Nucleus accumbens (tissue), 56 donors: ENCODE results near the gene VASN.

ENCODE experiments used
- DNase-seq, 56 donors: peaks; one replicate each; lab custom pipeline; 2025; lab: John Stamatoyannopoulos, UW

The VASN gene

DNA sequence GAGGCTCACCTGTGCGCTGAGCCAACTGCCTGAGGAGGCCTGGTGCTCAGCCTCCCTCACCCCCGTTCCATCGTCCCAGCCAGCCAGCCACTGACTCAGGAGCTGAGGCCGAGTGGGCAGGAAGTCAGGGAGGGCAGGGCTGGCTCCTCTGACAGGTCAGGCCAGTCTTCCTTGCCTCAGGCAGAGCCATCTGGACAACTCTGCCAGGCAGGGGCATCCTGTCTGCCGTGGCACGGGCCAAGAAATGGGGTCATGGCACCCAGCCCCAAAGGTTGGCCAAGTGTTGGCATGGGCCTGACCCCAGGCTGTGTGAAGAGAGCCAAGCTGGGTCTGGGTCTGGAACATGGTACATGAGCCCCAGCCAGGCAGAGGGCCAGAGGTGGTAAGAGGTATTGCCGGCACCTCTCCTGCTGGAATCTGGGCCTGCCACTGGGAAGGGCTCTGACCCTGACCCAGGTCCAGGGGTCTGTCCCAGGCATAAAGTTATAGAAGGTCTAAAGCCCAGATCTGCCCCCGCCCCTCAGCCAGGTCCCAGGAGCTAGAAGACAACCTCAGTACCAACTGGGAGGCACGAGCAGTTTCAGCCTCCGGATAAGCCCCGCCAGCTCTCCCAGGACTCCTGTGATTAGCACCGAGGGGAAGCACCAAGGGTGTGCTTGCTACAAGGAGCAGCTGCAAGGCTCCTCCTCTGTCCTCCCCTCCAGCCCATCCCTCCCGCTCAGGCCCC lies 2.5 kb upstream of the VASN start:
- no peak for DNase-seq

DNA sequence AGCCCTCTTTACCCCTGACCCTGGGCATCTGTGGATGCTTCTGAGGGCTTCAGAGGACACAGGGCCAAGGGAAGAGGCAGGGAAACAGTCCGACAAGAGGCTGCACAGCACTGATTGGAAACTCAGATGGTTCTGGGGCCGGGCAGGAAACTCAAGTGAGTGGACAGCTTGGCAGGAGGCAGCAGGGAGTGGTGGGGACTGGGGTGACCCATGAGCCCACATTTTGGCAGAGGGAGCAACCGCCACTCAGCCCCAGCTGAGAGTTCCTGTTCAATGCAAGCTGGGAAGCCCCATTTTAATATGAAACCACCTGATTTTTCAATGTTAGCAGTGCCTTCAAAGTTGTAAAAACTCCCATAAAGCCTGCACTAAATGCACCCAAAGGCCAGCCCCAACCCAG lies 1.5 kb upstream of the VASN start:
- no peak for DNase-seq

DNA sequence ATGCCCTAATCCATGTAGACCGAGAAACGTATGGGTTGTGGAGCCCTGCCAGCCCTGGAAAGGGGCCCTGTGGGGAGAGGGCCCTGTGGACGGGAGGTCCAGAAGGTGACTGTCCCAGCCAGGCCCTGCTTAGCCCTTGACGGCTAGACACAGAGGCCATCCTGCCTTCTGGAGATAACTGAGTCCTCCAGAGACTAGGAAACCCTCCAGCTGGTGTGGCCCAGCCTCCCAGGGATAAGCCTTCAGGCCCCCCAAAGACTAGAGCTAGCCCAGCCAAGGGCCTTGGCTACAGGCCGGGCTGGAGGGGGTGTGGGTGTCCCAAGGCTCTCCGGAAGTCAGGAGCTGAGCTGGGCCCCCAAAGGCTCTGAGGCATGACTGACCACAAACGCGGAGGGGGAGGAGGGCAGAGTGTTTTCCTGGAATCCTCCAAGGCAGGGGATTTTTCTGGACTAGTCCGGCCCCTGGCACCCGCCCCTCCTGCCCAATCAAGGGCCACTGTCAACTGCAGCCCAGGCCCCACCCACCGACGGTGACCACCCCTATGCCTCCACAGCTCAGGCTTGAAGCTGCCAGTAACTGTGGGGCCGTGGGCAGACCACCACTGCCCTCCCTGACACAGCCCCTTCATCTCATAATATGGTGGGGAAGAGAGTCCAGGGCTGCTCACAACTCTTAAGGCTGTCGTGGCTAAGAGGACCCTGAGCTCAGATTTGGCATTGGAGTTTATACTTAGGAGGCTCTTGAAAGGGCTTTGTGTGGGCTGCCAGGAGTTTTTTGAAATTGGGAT lies 885 bp upstream of the VASN start:
- DNase-seq, result peak in 21 of 56 donors; percentile 8 to 60 (median 31)

DNA sequence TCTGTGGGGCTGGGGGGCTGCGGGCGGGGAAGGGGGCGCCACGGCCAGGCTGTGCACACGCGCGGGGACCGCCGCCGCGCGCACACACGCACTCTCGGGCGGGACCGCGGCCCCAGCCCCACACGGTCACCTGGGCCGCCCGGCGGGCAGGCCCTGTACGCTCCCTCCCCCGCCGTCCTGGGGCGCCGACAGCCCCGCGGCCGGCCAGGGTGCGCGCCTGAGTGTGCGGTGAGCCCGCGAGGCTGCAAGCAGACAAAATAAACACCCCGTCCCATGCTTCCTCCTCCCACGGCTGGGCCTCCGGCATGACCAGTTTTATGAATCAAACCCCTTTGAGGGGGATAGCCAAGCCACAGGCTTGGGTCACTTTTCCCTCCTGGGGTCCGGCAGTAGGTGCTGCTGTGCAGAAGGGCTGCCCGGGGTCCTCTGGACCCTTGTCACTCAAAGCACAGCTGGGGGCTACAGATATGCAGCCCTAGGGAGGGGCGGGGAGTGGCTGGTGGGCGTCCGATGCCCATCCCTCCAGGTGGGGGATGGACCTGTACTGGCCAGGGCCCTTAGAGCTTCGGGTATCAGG lies 441 bp downstream of the VASN start:
- DNase-seq, result peak in 2 of 56 donors; percentile 41 to 57

DNA sequence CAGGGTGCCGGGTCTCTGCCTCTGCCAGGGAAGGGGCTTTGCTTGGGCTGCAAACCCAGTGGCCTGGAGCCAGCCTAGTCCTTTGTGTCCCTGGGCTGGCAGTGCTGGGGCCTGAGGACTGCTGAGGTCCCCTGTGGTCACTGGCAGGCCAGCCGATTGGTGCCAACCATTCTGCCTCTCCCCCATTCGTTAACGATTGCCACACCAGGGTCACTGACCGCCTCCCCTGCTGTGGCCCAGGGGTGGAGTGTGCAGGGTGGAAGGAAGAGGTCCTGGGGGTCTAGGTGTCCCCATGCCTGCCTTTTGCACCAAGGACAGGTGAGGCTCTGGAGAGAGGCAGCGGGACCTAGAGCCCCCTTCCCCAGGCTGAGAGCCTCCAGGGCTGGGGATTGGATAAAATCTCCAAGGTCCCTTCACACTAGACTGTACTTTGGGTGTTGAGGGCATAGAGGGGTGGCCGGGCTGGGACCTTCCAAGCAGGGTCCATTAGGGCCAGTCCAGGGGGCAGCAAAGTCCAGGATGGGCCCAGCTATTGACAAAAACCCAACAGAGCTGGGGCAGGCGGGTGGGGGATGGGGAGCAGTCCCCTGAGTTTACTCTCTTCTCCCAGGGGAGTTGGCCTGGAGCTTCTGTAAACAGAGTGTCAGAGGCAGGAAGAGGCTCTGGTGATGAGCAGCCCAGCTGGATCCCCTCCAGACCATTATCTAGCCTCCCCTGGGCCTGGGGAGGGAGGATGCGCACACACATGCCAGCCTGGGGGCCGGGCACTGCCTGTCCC lies 1.1 kb downstream of the VASN start:
- peak in 27 of 56 donors; percentile 8 to 52 (median 30) for DNase-seq

DNA sequence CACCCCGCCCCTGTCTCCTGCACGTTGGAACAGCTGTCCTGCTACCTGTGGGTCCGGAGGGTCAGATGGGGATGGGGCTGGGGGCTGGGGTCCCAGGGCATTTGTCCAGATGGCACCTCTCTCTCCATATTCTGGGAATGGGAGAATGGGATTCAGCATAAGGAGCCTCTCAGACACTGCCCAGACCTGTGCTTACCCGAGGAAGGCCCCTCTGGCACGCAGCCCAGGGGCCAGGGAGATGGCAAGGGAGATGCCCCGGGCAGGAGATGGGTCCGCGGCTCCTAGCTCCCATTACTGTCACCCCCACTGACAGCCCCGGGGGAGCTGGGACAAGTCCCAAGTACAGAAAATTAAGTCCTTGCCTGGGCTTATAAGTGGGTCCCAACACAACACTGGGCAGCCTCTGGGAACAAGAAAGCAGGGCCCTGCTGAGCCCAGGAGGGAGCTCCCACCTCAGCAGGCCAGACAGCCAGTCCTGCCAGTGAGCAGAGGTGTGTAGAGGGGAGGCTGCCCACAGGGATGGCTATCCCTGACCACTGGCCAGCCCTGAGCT lies 1.8 kb downstream of the VASN start:
- peak in 1 of 56 donors; percentile 18 for DNase-seq

DNA sequence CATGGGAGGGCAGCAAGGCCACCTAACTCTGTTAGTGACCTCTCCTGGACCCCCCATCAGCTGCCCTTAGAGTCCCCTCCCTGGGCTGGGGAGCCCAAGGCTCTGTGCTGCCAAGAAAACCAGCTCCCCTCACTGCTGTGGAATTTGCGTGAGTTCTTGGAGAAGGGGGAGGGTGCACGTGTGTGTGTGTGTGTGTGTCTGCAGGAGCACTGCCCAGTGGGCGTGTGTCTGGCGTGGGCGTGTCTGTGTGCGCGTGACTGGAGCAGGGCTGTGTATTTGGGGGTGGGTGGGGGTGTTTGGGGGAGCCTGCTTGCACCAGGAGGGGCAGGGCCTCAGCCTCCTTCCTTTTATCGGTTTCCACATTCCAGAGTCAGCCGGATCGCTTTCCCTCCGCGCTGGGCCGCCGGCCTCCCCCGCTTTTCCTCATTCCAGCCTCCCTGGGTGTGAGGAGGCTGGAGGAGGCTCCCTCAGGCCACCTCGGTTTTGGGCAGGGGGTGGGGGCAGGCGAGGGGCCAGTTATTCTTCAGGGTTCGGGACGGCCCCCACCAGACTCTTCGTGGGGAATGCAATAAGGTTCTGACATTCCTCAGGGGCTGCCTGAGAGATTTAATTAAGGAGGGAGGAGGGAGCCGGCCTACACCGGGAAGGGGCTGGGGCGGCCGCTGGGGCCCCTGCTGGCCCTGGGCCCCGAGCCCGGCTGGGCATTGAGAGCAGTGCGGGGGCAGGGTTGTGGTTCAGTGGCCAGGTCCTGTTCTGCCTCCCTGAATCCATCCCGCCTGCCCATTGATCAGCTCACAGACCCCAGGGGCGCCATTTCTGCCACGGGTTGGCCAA lies 2.5 kb downstream of the VASN start:
- peak in 35 of 56 donors; percentile 10 to 75 (median 39) for DNase-seq

DNA sequence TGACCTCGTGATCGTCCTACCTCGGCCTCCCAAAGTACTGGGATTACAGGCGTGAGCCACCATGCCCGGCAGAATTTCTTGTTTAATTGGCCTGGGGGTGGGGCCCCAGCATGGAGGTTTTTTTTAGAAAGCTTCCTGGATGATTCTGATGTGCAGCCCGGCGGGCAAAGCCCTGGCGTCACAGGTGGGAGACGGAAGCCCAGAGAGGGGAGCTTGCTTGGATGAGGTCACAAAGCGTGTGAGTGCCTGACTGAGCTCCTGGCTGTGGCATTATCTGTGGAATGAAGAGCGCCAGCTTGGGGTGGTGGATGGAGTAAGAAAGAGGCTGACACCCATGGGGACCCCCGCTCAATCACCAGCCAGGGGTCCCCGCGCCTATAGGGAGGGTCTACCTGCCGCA lies 4.1 kb downstream of the VASN start:
- DNase-seq, result no peak

DNA sequence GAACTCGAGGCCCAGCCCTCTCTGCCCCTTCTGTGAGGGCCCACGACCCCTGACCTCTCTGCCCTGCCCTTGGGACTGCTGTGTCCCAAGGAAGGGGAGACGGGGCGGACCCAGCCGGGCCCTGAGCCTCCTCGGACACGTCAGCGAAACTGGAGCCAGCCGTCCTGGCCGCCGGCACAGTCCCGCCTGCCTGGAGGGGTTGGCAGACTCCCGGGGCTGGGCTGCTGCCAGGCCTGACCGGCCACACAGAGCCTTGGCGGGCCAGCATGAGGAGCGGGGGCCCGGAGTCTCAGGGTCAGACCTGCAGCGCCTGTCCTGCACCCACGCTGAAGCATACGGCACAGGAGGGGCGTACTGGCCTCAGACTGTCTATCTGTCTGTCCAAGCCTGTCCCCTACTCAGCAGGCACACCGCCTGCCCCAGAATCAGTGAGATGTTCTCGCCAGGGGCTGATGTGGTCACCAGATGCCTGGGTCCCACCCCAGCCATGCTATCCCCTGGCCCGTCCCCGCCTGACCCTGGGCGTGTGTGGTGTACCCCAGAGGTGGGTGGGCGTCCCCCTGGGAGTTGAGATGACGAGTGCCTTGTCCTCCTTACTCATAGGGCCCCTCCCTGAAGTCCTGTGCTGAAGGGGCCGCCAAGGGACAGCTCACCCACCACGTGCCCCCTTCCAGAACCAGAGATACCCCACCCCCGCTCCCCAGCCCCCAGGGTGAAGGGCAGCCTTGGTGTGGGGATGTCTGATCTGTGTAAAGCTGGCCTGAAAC lies 4.7 kb downstream of the VASN start:
- peak in 55 of 56 donors; percentile 11 to 90 (median 73) for DNase-seq

DNA sequence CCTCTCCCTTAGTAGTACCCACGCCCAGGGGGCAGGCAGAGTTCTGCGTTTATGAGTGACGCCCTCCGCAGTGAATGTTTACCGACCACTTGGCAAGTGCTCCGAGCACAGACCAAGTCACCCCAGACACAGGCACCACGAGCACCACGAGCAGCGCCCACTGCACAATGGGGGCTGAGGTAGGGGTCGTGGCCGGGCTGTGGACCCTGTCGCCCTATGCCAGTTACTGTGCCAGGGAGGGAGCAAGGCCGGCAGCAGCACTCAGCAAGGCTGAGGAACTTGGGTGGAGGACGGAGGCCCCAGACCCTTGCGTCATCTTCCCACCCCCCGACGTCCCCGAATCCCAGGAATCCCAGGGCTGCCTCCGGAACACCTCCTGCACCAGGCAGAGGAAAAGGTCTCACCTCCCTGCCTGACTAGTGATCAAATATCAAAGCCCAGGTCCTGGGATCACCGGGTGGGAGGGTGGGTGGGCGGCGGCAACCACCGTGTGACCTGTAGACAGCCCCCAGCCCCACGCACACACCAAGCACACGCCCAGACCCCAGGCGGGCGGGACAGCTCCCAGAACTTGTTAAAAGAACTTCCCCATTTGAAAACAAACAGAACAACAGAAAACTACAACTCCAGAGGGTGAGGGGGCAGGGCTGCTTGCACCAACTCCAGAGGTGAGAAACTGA lies 5.4 kb downstream of the VASN start:
- DNase-seq, result no peak

DNA sequence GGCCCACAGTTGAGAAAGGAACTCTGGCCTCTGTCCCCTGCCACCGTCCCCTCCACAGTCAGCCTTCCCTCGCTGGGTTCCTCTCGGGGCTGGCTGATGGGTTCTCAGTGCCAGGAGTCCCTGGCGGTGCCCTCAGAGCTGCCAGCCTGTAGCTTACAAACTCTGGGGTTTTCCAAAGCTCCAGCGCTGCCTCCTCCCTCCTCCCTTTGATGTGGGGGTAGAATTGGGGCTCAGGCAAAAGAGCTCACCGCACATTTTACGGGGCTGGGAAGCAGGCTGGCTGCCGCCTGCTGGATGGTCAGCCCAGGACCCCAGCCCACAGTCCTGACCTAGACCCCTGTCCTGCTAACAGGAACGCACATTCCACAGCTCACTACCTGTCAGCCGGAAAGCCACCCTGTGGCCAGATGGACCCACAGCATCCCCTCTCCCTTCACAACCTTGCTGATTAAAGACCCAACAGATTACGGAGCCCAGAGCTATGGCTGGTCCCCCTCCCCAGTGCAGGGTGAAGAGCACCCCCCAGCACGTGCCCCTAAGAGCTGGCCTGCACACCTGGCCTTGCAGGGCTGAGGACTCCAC lies 6.0 kb downstream of the VASN start:
- DNase-seq, result peak in 8 of 56 donors; percentile 8 to 42 (median 20)

DNA sequence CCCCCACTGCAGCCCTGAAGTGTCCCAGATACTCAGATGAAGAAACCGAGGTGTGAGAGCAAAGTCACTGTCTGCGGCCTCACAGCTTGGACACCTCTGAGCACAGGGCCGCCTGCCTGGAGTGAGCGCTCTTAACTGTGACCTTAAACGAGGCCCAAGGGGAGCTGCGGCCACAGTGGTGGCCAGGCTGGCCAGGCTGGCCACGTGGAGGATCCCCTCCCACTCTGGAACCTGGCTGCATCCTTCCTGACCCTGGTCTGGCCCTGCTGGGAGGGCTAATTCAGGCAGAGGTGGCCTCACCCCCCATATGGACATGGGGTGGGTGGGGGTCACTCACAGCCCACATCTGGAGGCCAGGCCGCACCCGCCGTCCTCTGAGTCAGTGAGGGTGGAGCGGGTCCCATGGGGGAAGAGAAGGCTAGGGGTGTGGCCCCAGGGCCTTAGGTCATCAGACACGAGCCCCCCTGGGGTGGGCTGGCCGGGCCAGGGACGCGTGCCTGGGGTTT lies 6.6 kb downstream of the VASN start:
- no peak for DNase-seq

DNA sequence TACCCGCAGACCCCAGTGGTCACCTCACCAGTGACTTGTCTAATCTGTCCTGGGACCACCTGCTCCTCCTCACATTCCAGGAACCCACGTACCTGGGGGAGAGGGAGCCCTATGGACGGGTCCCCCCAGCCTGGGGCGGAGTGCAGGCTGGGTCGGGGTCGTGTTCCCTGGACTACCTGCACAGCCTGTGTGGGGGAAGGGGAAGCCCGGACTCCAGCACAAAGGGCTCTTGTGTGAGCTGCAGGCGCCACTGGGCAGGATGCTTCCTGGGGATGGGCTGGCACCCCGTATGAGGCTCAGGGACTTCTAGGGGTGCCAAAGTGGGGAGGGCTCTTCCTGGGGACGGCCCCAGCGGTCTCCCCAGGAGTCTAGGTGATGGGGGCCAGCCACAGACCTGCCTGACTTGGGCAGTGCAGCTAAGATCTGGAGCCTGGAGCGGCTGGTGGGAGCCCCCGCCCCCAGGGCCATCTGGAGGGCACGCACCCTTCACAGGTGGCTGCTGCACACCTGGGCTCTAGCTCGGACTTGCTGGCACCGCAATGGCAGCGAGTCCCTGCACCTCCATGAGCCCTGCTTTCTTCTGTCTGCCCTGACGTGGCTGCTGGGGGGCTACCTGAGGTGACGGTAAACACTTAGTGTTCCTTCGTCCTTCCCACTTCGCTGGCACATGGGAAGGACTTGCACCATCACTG lies 7.5 kb downstream of the VASN start:
- no peak for DNase-seq

DNA sequence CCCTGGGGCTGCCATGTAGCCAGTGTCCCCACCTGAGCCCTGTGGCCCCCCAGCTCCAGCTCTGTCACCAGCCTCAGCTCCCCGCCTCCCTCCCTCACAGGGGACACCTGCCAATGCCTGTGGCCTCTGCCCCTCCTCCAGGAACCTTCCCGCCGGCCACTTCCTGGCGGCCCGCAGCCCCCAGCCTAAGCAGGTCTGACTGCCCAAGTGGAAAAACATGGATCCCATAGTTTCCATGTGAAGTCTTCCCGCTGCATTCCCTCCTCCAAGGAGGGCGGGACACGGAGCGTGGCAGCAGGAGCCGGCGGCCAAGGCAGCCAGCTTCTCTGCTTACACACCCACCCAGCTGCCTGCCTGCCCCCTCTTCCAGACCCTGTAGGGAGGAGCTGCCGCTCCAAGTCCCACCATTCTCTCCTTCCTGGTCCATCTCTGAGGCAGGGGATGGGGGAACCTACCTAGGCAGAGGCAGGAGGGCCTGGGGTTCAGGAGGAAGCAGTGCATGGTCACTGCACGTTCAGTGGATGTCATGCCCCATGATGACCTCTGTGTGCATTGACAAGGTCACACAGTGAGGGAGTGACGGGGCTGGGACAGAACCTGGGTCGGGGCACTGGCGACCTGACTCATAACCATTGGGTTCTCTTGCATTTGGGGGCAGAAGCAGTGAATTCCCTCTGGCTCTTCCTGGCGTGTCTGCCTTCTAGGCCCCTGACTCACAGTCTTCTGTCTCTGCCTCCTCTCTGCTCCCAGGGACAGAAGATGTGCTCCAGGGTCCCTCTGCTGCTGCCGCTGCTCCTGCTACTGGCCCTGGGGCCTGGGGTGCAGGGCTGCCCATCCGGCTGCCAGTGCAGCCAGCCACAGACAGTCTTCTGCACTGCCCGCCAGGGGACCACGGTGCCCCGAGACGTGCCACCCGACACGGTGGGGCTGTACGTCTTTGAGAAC lies 8.7 kb downstream of the VASN start:
- DNase-seq, result peak in 1 of 56 donors; percentile 25

DNA sequence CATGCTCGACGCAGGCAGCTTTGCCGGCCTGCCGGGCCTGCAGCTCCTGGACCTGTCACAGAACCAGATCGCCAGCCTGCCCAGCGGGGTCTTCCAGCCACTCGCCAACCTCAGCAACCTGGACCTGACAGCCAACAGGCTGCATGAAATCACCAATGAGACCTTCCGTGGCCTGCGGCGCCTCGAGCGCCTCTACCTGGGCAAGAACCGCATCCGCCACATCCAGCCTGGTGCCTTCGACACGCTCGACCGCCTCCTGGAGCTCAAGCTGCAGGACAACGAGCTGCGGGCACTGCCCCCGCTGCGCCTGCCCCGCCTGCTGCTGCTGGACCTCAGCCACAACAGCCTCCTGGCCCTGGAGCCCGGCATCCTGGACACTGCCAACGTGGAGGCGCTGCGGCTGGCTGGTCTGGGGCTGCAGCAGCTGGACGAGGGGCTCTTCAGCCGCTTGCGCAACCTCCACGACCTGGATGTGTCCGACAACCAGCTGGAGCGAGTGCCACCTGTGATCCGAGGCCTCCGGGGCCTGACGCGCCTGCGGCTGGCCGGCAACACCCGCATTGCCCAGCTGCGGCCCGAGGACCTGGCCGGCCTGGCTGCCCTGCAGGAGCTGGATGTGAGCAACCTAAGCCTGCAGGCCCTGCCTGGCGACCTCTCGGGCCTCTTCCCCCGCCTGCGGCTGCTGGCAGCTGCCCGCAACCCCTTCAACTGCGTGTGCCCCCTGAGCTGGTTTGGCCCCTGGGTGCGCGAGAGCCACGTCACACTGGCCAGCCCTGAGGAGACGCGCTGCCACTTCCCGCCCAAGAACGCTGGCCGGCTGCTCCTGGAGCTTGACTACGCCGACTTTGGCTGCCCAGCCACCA lies 9.7 kb downstream of the VASN start:
- DNase-seq, result peak in 37 of 56 donors; percentile 7 to 67 (median 36)
